Breast epithelium (tissue), 4 donors: ENCODE results near the gene DDO. TPM values are rescaled to one million over a fixed set of nuclear protein-coding genes. Genes with fewer than 3 reads are reported as not detected.

Source experiments
- DNase-seq, 2 donors: peaks; one replicate each; pipeline ENCODE4 v3.0.0-alpha.2; 2019; ENCODE audit warnings: low spot score in 2 of 2
- H3K27ac ChIP-seq, 2 donors: fragments of 200-600 bp; sonication (generic) in 1 of 2; one replicate each; pipeline ENCODE4 v1.5.1; 2016 to 2019; ENCODE audit warnings: mild to moderate bottlenecking in 1 of 2
- H3K27me3 ChIP-seq, 2 donors: fragments of 200-600 bp; sonication (generic) in 1 of 2; one replicate each; pipeline versions ENCODE4 v1.5.1 to v1.6.0; 2017 to 2019; ENCODE audit warnings: control low read depth in 1 of 2, mild to moderate bottlenecking in 1 of 2
- H3K36me3 ChIP-seq: fragments of 200-600 bp; one replicate; pipeline ENCODE4 v1.5.1; 2019
- H3K4me1 ChIP-seq, 2 donors: fragments of 200-600 bp; sonication (generic); one replicate each; pipeline ENCODE4 v1.5.1; 2016 to 2019; ENCODE audit warnings: control low read depth in 1 of 2
- H3K4me3 ChIP-seq, 3 donors: fragments of 200-600 bp; sonication (generic); 1 replicate in 2 of 3; 2 replicates in 1 of 3; pipeline ENCODE4 v1.5.1; 2016 to 2019; ENCODE audit warnings: mild to moderate bottlenecking in 3 of 3, moderate library complexity in 2 of 3
- H3K9me3 ChIP-seq, 2 donors: fragments of 200-600 bp; sonication (generic) in 1 of 2; one replicate each; pipeline ENCODE4 v1.5.1; 2016 to 2019; ENCODE audit warnings: control low read depth in 1 of 2
- POLR2A ChIP-seq: fragments of 450-650 bp; IDR thresholded peaks from one replicate; pipeline ENCODE4 v1.6.1; 2016; ENCODE audit warnings: antibody characterized with exemption, mild to moderate bottlenecking, moderate library complexity
- POLR2AphosphoS5 ChIP-seq, 3 donors: sonication (generic); formaldehyde crosslinking; IDR thresholded peaks; one replicate each; pipeline ENCODE4 v1.6.1; 2017; ENCODE audit warnings: antibody characterized with exemption in 3 of 3
- intact Hi-C: fragments of 100-400 bp; cut with DNase I; formaldehyde crosslinking; loops from one replicate; pipeline ENCODE4 v1.15.1; 2023; ENCODE audit warnings: low total_unique reads
- total RNA-seq, 3 donors: library from RNA; depleted of rRNA; stranded (reverse); fragments of >200 nt; gene quantifications; one replicate each; pipeline ENCODE4 v1.1.0, GENCODE V29; 2016
- TF ChIP-seq, protein P1 (sequence below), 3 donors: fragments of 450-650 bp; IDR thresholded peaks; one replicate each; pipeline ENCODE4 v1.5.1; 2016 to 2017; ENCODE audit warnings: antibody characterized with exemption in 3 of 3, mild to moderate bottlenecking in 3 of 3, moderate library complexity in 3 of 3

DDO gene
- total RNA-seq, 3 donors from 2014 or later: 1.6 to 4.7 (median 2.0) TPM

DNA sequence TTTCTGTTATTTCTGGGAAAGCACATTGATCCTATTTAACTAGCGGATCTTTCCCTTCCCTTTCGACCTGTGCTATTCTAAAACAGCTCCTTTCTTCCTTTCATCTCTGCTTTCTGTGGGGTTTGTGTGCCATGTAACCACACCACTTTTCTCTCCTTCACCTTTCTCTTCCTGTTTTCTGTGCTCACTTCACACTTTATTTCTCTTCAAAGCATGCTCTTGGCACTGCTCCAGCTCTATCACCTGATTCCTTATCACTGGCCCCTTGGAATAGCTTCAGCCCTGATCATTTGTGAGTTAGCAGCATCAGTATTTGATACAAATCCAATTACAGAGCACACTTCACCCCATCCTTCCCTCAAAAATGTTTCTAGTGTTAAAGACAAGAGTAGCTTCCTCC, 49.1 kb downstream of the DDO start:
- DNase-seq: no peak
- TF ChIP-seq POLR2AphosphoS5 (IDR thresholded peaks at IDR 0.05) (no peak), POLR2A (no peak)
- TF ChIP-seq, protein P1, sequence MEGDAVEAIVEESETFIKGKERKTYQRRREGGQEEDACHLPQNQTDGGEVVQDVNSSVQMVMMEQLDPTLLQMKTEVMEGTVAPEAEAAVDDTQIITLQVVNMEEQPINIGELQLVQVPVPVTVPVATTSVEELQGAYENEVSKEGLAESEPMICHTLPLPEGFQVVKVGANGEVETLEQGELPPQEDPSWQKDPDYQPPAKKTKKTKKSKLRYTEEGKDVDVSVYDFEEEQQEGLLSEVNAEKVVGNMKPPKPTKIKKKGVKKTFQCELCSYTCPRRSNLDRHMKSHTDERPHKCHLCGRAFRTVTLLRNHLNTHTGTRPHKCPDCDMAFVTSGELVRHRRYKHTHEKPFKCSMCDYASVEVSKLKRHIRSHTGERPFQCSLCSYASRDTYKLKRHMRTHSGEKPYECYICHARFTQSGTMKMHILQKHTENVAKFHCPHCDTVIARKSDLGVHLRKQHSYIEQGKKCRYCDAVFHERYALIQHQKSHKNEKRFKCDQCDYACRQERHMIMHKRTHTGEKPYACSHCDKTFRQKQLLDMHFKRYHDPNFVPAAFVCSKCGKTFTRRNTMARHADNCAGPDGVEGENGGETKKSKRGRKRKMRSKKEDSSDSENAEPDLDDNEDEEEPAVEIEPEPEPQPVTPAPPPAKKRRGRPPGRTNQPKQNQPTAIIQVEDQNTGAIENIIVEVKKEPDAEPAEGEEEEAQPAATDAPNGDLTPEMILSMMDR (IDR thresholded peaks at IDR 0.05): no peak
- no peaks in the 10 kb centered on the region for H3K36me3 ChIP-seq
- H3K27me3 ChIP-seq: no peaks in the 10 kb centered on the region
- H3K4me3 ChIP-seq: no peak overlapping the region
- no peak overlapping the region for H3K27ac ChIP-seq
- H3K4me1 ChIP-seq: no peaks in the 10 kb centered on the region
- intact Hi-C loops: no loop called here
- no peaks in the 10 kb centered on the region for H3K9me3 ChIP-seq

DNA sequence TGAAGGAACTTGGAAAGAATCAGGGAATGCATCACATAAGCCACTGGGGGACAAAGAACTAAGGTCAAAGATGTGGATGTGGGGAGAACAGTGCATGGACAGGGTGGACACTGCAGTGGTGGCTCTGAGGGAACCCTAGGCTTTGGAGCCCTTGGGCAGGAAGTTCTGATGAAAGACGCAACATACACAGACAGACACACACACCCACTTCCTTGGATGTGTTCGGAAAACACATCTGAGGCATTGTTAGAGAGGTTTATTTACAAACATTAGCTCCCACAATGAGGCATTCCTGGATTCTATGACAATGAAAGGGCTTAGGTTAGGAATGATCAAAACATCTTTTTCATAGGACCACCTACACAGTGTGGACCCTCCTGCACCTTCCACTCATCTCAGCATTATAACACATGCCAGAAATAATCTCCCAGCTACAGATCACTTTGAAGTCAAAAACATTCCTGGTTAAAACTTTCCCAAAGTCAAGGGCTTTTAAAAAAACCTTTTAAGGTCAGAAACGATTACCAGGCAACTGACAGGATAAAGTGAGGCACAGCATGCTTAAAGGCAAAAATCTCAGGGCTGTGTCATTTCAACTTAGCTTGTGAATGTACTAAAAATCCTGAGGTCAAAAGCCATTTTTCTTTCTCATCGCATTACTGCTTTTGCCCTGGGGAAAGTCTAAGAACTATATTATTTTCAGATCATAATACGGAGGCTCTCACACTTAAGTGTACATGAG, 50.8 kb downstream of the DDO start:
- DNase-seq: no peak
- no peaks in the 10 kb centered on the region for H3K9me3 ChIP-seq
- H3K36me3 ChIP-seq: no peaks in the 10 kb centered on the region
- intact Hi-C loops: no loop called here
- no peak for TF ChIP-seq POLR2AphosphoS5 (IDR thresholded peaks at IDR 0.05)
- TF ChIP-seq, protein P1 (IDR thresholded peaks at IDR 0.05): no peak
- TF ChIP-seq POLR2A: no peak
- no peaks in the 10 kb centered on the region for H3K4me1 ChIP-seq
- no peak overlapping the region for H3K4me3 ChIP-seq
- no peak overlapping the region for H3K27ac ChIP-seq
- H3K27me3 ChIP-seq: no peaks in the 10 kb centered on the region

DNA sequence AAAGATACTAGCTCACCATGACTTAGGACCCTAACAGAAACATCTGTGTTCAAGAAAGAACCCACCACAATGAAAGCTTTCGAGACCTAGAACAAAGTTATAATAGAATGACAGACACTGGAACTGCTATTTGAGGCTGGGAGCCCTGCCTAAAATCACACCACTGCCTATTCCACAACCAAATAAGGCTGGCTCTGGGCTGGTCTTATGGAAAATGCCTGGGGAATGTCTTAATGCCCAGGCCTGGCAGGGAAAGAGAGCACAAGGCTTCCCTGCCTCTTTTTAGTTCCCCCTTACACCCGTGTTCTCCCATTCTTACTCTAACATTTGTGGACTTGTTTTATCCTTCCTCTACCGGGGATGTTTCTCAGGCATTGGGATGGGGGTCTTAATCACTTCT, 51.6 kb downstream of the DDO start:
- no peaks in the 10 kb centered on the region for H3K9me3 ChIP-seq
- intact Hi-C loops: no loop called here
- no peak for DNase-seq
- no peak overlapping the region for H3K27ac ChIP-seq
- no peaks in the 10 kb centered on the region for H3K4me1 ChIP-seq
- H3K27me3 ChIP-seq: no peaks in the 10 kb centered on the region
- no peak overlapping the region for H3K4me3 ChIP-seq
- TF ChIP-seq POLR2A: no peak
- TF ChIP-seq, protein P1 (IDR thresholded peaks at IDR 0.05): no peak
- no peak for TF ChIP-seq POLR2AphosphoS5 (IDR thresholded peaks at IDR 0.05)
- no peaks in the 10 kb centered on the region for H3K36me3 ChIP-seq

DNA sequence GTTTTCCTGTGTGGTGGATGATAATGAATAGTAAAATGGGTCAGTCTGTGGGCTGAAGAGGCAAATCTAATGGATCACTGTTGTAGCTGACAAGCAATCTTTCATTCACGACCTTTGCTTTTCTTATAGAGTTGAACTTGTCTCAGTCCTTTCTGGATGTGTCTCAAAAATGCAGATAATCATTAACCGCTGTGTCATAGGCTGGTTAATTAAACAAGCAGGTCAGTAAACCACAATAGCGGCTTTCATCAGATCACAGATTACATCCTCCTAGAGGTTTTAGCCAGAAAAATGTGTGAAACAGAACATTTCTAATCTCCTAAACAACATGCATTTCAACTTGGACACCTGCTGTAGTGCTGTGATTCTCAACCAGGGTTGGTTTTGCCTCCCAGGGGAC, 54.7 kb downstream of the DDO start:
- Histone ChIP-seq H3K9me3 (no peaks in the 10 kb centered on the region), H3K27ac (no peak overlapping the region), H3K4me3 (no peak overlapping the region), H3K27me3 (peaks cover 0 to 8% of the 10 kb centered on the region in 2 donors), H3K4me1 (no peaks in the 10 kb centered on the region), H3K36me3 (no peaks in the 10 kb centered on the region)
- no peak for TF ChIP-seq POLR2AphosphoS5 (IDR thresholded peaks at IDR 0.05)
- TF ChIP-seq, protein P1 (IDR thresholded peaks at IDR 0.05): no peak
- TF ChIP-seq POLR2A: no peak
- no peak for DNase-seq
- intact Hi-C loops: no loop called here

DNA sequence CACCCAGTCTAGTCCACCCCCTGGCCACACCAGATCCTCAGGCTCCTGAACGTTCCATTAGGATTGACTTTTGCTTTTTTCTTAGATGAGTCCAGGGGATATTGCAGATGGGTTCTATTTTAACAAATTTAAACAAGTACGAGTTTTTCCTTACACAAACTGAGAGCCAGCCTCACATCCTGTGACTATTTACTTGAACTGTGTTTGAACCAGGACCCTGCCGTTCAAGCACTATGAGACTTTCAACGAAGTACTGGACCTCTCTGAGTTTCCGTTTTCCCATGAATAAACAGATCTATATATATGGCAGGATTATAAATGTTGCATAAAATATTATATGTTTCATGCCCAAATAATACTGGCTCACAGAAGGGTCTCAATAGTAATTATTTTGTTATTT, 55.8 kb downstream of the DDO start:
- Histone ChIP-seq H3K27me3 (peaks cover 0 to 8% of the 10 kb centered on the region in 2 donors), H3K4me1 (no peaks in the 10 kb centered on the region), H3K27ac (no peak overlapping the region), H3K4me3 (no peak overlapping the region), H3K9me3 (no peaks in the 10 kb centered on the region), H3K36me3 (no peaks in the 10 kb centered on the region)
- DNase-seq: no peak
- intact Hi-C loops: no loop called here
- TF ChIP-seq, protein P1 (IDR thresholded peaks at IDR 0.05): no peak
- TF ChIP-seq POLR2A (no peak), POLR2AphosphoS5 (IDR thresholded peaks at IDR 0.05) (no peak)
